ENCODE data around the gene RAB3IP.

The RAB3IP gene

DNA sequence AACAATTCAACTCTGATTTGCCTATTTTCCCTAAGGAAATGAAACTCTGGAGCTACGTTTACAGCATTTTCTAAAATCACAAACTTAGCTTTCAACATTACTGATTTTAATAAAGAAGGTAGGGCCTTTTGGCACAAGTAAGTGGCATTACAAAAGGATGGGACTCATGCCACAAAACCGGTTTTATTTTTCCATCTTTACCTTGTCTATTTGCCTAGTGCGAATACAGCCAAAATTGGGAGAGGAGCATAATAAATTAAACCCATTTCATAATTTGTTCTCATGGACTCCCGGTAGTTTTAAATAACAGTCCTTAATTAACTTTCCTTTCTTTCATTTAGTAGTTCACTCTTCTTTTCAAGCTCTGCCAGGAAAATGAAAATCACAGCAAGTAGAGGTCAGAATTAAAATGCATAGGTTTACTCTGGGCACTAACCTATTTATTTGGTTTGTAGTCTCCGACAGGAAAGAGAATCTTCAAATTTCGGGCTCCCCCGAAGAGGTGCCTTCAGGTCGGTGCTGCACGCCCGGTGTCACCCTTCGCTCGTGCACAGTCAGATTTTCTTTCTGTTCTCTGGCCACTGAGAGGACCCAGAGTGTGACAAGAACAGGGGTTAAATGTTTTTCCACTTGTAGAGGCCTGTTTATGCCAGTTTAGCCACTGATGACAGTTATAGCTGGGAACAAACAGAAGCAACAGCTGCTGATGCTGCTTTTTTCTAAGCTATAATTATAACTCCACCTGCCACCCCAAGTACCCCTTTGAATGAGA lies 39.7 kb upstream of the RAB3IP start, which contains the start of gene BEST3:
BEST3 (minus strand) TSS at position 535 of the 772 bp plus-strand sequence. CDS start 1,505 bp downstream, outside the sequence.
- H3K4me3 ChIP-seq (ENCODE audit: severe bottlenecking) = no peak within 1 kb of the TSS
- TF ChIP-seq, protein P1, sequence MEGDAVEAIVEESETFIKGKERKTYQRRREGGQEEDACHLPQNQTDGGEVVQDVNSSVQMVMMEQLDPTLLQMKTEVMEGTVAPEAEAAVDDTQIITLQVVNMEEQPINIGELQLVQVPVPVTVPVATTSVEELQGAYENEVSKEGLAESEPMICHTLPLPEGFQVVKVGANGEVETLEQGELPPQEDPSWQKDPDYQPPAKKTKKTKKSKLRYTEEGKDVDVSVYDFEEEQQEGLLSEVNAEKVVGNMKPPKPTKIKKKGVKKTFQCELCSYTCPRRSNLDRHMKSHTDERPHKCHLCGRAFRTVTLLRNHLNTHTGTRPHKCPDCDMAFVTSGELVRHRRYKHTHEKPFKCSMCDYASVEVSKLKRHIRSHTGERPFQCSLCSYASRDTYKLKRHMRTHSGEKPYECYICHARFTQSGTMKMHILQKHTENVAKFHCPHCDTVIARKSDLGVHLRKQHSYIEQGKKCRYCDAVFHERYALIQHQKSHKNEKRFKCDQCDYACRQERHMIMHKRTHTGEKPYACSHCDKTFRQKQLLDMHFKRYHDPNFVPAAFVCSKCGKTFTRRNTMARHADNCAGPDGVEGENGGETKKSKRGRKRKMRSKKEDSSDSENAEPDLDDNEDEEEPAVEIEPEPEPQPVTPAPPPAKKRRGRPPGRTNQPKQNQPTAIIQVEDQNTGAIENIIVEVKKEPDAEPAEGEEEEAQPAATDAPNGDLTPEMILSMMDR (IDR thresholded peaks at IDR 0.05; ENCODE audit: poor library complexity, severe bottlenecking) = no peak
- H3K36me3 ChIP-seq (ENCODE audit: low read depth) = no peaks in the 10 kb centered on the region
- no peak for ATAC-seq (ENCODE audit: low read depth)
- no peaks in the 10 kb centered on the region for H3K4me1 ChIP-seq (ENCODE audit: insufficient read depth, poor library complexity, severe bottlenecking)
- H3K27me3 ChIP-seq (ENCODE audit: insufficient read depth, poor library complexity, severe bottlenecking) = no peaks in the 10 kb centered on the region
- no peak within 1 kb of the TSS for H3K27ac ChIP-seq (ENCODE audit: poor library complexity, severe bottlenecking)
- no peak for DNase-seq (ENCODE audit: low spot score)
- no peaks in the 10 kb centered on the region for H3K9me3 ChIP-seq (ENCODE audit: severe bottlenecking)

DNA sequence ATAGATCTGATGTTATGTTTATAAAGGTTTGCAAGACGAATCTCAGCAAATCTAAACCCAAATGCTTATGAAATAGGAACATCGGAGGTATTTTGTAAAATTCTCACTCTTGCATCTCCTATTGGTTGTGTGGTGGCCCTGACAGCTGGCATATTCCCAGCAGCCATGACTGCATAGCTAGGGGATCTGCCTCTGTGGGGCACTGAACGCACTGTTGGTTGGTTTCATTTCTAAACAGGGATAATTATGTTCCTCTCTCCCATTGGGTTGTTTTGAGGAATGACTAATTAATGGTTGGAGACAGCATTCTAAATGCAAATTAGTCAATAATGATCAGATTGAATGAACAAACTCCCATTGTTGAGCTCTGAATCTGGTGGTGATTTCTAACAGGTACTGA lies 36.8 kb upstream of the RAB3IP start:
- Histone ChIP-seq H3K4me3 (ENCODE audit: severe bottlenecking) (no peak overlapping the region), H3K4me1 (ENCODE audit: insufficient read depth, poor library complexity, severe bottlenecking) (no peaks in the 10 kb centered on the region), H3K36me3 (ENCODE audit: low read depth) (no peaks in the 10 kb centered on the region), H3K27me3 (ENCODE audit: insufficient read depth, poor library complexity, severe bottlenecking) (no peaks in the 10 kb centered on the region), H3K9me3 (ENCODE audit: severe bottlenecking) (no peaks in the 10 kb centered on the region), H3K27ac (ENCODE audit: poor library complexity, severe bottlenecking) (no peak overlapping the region)
- ATAC-seq (ENCODE audit: low read depth) (no peak), DNase-seq (ENCODE audit: low spot score) (no peak)
- TF ChIP-seq, protein P1 (IDR thresholded peaks at IDR 0.05; ENCODE audit: poor library complexity, severe bottlenecking) = no peak

- H3K27ac ChIP-seq (ENCODE audit: poor library complexity, severe bottlenecking) = no peak overlapping the region
- no peak overlapping the region for H3K4me3 ChIP-seq (ENCODE audit: severe bottlenecking)
- DNase-seq (ENCODE audit: low spot score) (no peak), ATAC-seq (ENCODE audit: low read depth) (no peak)
- no peaks in the 10 kb centered on the region for H3K36me3 ChIP-seq (ENCODE audit: low read depth)
- TF ChIP-seq, protein P1 (IDR thresholded peaks at IDR 0.05; ENCODE audit: poor library complexity, severe bottlenecking) = no peak
- no peaks in the 10 kb centered on the region for H3K9me3 ChIP-seq (ENCODE audit: severe bottlenecking)
- no peaks in the 10 kb centered on the region for H3K27me3 ChIP-seq (ENCODE audit: insufficient read depth, poor library complexity, severe bottlenecking)
- no peaks in the 10 kb centered on the region for H3K4me1 ChIP-seq (ENCODE audit: insufficient read depth, poor library complexity, severe bottlenecking)
These were observed 35.5 kb upstream of the RAB3IP start for GRCh38 chr12:69703146-69703642.

DNA sequence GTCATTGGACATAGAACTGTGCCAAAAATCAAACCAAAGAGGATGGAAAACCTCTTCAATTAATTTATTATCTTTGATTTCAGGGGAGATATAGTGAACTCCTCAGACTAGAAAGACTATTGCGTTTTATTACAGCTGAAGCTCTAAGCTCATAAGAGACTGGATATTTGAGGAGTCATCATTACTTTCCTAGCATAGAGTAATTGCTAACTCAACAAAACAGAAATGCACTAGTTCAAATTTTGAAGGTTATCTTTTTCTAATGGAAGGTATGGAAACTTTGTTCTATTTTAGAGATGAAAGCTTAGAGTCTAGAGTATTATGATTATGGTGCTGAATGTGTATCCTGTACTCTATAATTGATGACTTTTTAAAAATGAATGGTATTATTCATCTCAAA lies 34.3 kb upstream of the RAB3IP start:
- DNase-seq (ENCODE audit: low spot score) (no peak), ATAC-seq (ENCODE audit: low read depth) (no peak)
- Histone ChIP-seq H3K4me1 (ENCODE audit: insufficient read depth, poor library complexity, severe bottlenecking) (no peaks in the 10 kb centered on the region), H3K27ac (ENCODE audit: poor library complexity, severe bottlenecking) (no peak overlapping the region), H3K9me3 (ENCODE audit: severe bottlenecking) (no peaks in the 10 kb centered on the region), H3K27me3 (ENCODE audit: insufficient read depth, poor library complexity, severe bottlenecking) (no peaks in the 10 kb centered on the region), H3K36me3 (ENCODE audit: low read depth) (no peaks in the 10 kb centered on the region), H3K4me3 (ENCODE audit: severe bottlenecking) (no peak overlapping the region)
- TF ChIP-seq, protein P1 (IDR thresholded peaks at IDR 0.05; ENCODE audit: poor library complexity, severe bottlenecking) = no peak

- Histone ChIP-seq H3K4me1 (ENCODE audit: insufficient read depth, poor library complexity, severe bottlenecking) (no peaks in the 10 kb centered on the region), H3K9me3 (ENCODE audit: severe bottlenecking) (no peaks in the 10 kb centered on the region), H3K27ac (ENCODE audit: poor library complexity, severe bottlenecking) (no peak overlapping the region), H3K4me3 (ENCODE audit: severe bottlenecking) (no peak overlapping the region), H3K36me3 (ENCODE audit: low read depth) (no peaks in the 10 kb centered on the region), H3K27me3 (ENCODE audit: insufficient read depth, poor library complexity, severe bottlenecking) (no peaks in the 10 kb centered on the region)
- ATAC-seq (ENCODE audit: low read depth) = no peak
- TF ChIP-seq, protein P1 (IDR thresholded peaks at IDR 0.05; ENCODE audit: poor library complexity, severe bottlenecking) = no peak
- DNase-seq (ENCODE audit: low spot score) = no peak
These were observed 30.0 kb upstream of the RAB3IP start for GRCh38 chr12:69708649-69709048.
